IPS-18a (cell line): ENCODE data around the gene PTPRT.

Experiments used
- H3K27ac ChIP-seq: one replicate; pipeline ENCODE4 v1.5.1; 2013; ENCODE audit warnings: low read length
- H3K27me3 ChIP-seq: one replicate; pipeline ENCODE4 v1.6.1; 2013; ENCODE audit warnings: mild to moderate bottlenecking, low read length; ENCODE audit not compliant: control insufficient read depth, insufficient read depth
- H3K36me3 ChIP-seq: one replicate; pipeline ENCODE4 v1.6.1; 2013; ENCODE audit warnings: low read depth, low read length; ENCODE audit not compliant: control insufficient read depth
- H3K4me1 ChIP-seq: one replicate; pipeline ENCODE4 v1.6.1; 2013; ENCODE audit warnings: low read depth, low read length; ENCODE audit not compliant: control insufficient read depth
- H3K4me3 ChIP-seq: one replicate; pipeline ENCODE4 v1.5.1; 2013; ENCODE audit warnings: low read length
- H3K9ac ChIP-seq: one replicate; pipeline ENCODE4 v1.6.1; 2013; ENCODE audit warnings: mild to moderate bottlenecking, low read length, moderate library complexity
- H3K9me3 ChIP-seq: one replicate; pipeline ENCODE4 v1.6.1; 2013; ENCODE audit warnings: low read depth, low read length; ENCODE audit not compliant: control insufficient read depth

Gene PTPRT

DNA sequence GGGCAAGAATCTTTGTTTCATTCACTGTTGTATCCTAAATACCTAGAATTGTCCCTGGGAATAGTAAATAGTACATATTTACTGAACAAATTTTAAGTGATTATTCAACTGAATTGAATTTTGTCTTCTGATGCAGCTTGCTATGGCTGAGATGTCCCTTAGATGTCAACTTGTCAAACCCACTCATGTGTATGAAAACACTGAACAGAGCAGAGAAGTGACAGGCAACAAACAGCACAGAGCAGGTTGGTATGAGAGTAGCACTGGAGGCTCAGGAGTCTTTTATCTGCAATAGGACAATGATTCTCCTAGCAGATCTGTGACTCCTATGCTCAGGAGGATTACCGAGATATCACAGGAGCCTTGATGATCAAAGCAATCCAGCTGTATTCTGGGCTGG lies 1031.4 kb downstream of the PTPRT start:
- Histone ChIP-seq H3K27ac (no peak overlapping the region), H3K9ac (no peak overlapping the region), H3K4me3 (no peak overlapping the region), H3K9me3 (no peaks in the 10 kb centered on the region), H3K4me1 (peaks cover 11% of the 10 kb centered on the region), H3K36me3 (no peaks in the 10 kb centered on the region), H3K27me3 (no peaks in the 10 kb centered on the region)

GRCh38 chr20:42155586-42155985 lies 1034.1 kb downstream of the PTPRT start:
- Histone ChIP-seq H3K9me3 (no peaks in the 10 kb centered on the region), H3K4me1 (peaks cover 10% of the 10 kb centered on the region), H3K27me3 (no peaks in the 10 kb centered on the region), H3K36me3 (no peaks in the 10 kb centered on the region), H3K27ac (no peak overlapping the region), H3K4me3 (no peak overlapping the region), H3K9ac (no peak overlapping the region)

GRCh38 chr20:42152575-42152974 lies 1037.1 kb downstream of the PTPRT start:
- no peaks in the 10 kb centered on the region for H3K4me1 ChIP-seq
- H3K9ac ChIP-seq, result no peak overlapping the region
- H3K4me3 ChIP-seq, result no peak overlapping the region
- no peak overlapping the region for H3K27ac ChIP-seq
- no peaks in the 10 kb centered on the region for H3K9me3 ChIP-seq
- H3K36me3 ChIP-seq, result no peaks in the 10 kb centered on the region
- no peaks in the 10 kb centered on the region for H3K27me3 ChIP-seq

GRCh38 chr20:42150230-42150629 lies 1039.5 kb downstream of the PTPRT start:
- Histone ChIP-seq H3K27me3 (no peaks in the 10 kb centered on the region), H3K9ac (no peak overlapping the region), H3K36me3 (no peaks in the 10 kb centered on the region), H3K4me1 (no peaks in the 10 kb centered on the region), H3K4me3 (no peak overlapping the region), H3K9me3 (no peaks in the 10 kb centered on the region), H3K27ac (no peak overlapping the region)

- Histone ChIP-seq H3K27me3 (no peaks in the 10 kb centered on the region), H3K9me3 (no peaks in the 10 kb centered on the region), H3K36me3 (no peaks in the 10 kb centered on the region), H3K27ac (no peak overlapping the region), H3K4me1 (peaks cover 8% of the 10 kb centered on the region), H3K9ac (no peak overlapping the region), H3K4me3 (no peak overlapping the region)
Measured at GRCh38 chr20:42138729-42139128, 1051.0 kb downstream of the PTPRT start.

- H3K27me3 ChIP-seq, result no peaks in the 10 kb centered on the region
- peaks cover 14% of the 10 kb centered on the region for H3K4me1 ChIP-seq
- no peaks in the 10 kb centered on the region for H3K36me3 ChIP-seq
- H3K9me3 ChIP-seq, result no peaks in the 10 kb centered on the region
- no peak overlapping the region for H3K4me3 ChIP-seq
- no peak overlapping the region for H3K9ac ChIP-seq
- H3K27ac ChIP-seq, result no peak overlapping the region
Measured at GRCh38 chr20:42134265-42135098, 1055.2 kb downstream of the PTPRT start.

DNA sequence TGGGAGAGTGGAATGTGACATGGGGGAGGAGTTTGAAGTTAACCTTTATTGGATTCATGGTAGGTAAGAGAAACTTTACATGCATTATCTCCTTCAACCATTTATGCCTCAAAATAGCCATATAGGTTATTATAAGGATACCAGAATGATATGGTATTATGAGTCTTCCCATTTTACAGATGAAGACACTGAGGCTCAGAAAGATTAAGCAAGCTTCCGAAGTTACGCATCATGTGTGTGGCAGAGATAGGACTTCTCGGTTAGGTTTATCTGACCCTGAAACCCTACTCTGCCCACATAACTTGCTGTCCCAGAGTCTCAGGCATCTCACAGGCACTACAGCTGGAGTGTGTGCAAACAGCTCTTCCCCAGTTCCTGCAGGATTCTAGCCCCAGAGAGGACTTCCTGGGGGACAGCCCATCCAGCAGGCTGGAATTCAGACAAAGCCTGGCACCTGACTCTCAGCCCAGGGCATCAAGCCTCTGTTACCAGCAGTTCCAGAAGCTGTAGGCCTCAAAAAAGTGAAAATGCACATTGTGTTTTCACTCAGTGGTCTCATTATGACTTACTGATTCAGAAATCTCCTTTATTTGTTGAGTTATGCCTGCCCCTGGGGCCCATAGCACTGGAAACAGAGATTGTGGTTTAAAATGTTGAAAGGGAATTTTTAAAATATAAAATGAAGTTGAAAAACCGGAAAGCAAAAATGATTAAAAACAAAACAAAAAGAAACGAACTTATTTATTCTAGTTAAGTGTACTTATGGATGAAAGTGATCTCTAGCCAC lies 1058.7 kb downstream of the PTPRT start:
- H3K36me3 ChIP-seq, result no peaks in the 10 kb centered on the region
- H3K27me3 ChIP-seq, result no peaks in the 10 kb centered on the region
- no peak overlapping the region for H3K4me3 ChIP-seq
- no peak overlapping the region for H3K27ac ChIP-seq
- peaks cover 6% of the 10 kb centered on the region for H3K4me1 ChIP-seq
- no peak overlapping the region for H3K9ac ChIP-seq
- H3K9me3 ChIP-seq, result no peaks in the 10 kb centered on the region

DNA sequence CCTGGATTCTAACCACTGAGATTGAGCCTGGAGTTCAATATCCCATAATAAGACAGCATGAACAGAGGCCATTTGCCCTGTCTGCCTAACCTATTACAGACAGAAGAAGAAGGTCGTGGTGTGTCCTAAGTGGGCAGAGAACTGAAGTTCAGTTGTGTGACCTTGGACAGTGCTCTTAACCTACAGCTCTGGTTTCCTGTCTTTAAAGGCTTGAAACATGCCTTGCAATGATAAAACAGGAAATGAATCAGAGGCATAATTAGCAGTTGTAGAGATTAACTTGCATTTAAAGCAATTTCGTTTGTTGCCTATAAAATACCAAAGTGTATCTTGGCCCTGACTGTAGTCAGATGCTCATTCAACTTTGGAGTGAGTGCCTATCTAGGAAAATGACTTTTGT lies 1064.3 kb downstream of the PTPRT start:
- no peaks in the 10 kb centered on the region for H3K27me3 ChIP-seq
- H3K9me3 ChIP-seq, result no peaks in the 10 kb centered on the region
- H3K4me3 ChIP-seq, result no peak overlapping the region
- no peaks in the 10 kb centered on the region for H3K4me1 ChIP-seq
- H3K27ac ChIP-seq, result no peak overlapping the region
- no peak overlapping the region for H3K9ac ChIP-seq
- H3K36me3 ChIP-seq, result no peaks in the 10 kb centered on the region

- Histone ChIP-seq H3K27me3 (no peaks in the 10 kb centered on the region), H3K36me3 (no peaks in the 10 kb centered on the region), H3K9ac (no peak overlapping the region), H3K9me3 (no peaks in the 10 kb centered on the region), H3K4me3 (no peak overlapping the region), H3K4me1 (peaks cover 3% of the 10 kb centered on the region), H3K27ac (no peak overlapping the region)
Measured at GRCh38 chr20:42123981-42124473, 1065.7 kb downstream of the PTPRT start.

- Histone ChIP-seq H3K27me3 (no peaks in the 10 kb centered on the region), H3K4me1 (peaks cover 9% of the 10 kb centered on the region), H3K9me3 (no peaks in the 10 kb centered on the region), H3K36me3 (no peaks in the 10 kb centered on the region), H3K4me3 (no peak overlapping the region), H3K9ac (no peak overlapping the region), H3K27ac (no peak overlapping the region)
Measured at GRCh38 chr20:42118409-42119125, 1071.1 kb downstream of the PTPRT start.

DNA sequence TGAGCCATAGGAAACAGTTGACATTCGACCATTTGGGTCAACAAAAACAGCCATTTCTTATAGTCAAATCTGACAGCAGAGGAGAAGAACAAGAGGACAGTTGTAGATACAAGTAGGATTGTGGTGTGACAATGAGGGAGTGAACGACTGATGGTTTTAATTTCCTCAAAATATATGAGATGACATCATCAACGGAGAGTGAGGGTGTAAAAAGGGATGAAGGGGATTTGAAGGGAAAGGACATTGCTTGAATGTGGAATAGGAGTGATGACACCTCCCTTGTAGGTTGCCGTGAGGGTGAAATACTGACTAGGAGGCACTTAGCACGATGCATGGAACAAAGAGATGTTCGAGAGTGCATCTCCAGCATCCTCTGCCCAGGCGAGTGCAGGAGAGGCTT lies 1071.7 kb downstream of the PTPRT start:
- H3K27me3 ChIP-seq, result no peaks in the 10 kb centered on the region
- H3K9me3 ChIP-seq, result no peaks in the 10 kb centered on the region
- no peaks in the 10 kb centered on the region for H3K36me3 ChIP-seq
- no peak overlapping the region for H3K9ac ChIP-seq
- H3K4me3 ChIP-seq, result no peak overlapping the region
- H3K4me1 ChIP-seq, result peaks cover 11% of the 10 kb centered on the region
- H3K27ac ChIP-seq, result no peak overlapping the region
